GM21367 (cell line): ENCODE data around the gene VIT.
"Not testable (repeated sequence)": the region's sequence is repeated elsewhere in the genome, so short reads cannot be mapped to it uniquely, and the experiment has no call there.

ENCODE experiments used
- ATAC-seq: cut with Tn5 transposase; IDR thresholded peaks from one replicate; pipeline ENCODE4 v1.9.1; 2021; ENCODE audit not compliant: unreplicated experiment

The VIT gene

DNA sequence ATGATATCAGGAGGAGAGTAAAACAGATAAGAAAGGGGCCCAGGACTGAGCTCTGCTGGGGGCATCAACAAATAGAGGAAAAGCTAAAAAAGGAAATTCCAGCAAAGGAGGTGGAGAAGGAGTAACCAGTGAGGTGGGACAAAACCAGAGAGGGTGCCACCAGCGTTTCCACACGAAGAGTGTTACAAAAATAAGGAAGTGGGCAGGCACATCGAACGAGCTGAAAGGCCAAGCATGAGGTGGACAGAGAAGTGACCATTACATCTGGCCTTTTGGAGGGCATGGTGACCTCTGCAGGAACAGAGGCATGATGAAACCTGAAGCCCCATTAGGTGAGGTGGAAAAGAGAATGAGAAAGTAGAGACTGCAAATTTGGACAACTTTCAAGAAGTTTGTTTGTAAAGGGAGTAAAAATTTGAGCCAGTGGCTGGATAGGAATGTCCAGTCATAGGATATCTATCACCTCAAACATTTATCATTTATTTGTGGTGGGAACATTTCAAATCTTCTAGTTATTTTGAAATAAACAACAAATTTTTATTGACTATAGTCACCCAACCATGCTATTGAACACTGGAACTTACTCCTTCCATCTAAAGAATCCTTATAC is 18.4 kb upstream of the VIT start:
- no peak for ATAC-seq

DNA sequence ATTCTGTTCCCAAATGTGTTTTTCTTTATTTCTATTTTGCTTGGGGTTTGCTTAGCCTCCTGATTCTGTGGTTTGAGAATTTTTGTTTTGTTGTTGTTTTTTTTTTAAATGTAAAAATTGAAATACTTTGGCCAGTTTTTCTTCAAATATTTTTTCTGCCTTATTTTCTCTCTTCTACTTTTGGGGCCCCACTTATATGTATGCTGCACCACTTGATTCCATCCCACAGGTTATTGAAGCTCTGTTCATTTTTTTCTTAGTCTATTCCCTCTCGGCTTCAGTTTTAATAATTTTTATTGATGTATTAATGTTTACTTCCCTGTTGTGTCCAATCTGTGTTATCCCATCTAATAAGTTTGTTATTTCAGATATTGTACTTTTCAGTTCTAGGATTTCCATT is 17.7 kb upstream of the VIT start:
- no peak for ATAC-seq

DNA sequence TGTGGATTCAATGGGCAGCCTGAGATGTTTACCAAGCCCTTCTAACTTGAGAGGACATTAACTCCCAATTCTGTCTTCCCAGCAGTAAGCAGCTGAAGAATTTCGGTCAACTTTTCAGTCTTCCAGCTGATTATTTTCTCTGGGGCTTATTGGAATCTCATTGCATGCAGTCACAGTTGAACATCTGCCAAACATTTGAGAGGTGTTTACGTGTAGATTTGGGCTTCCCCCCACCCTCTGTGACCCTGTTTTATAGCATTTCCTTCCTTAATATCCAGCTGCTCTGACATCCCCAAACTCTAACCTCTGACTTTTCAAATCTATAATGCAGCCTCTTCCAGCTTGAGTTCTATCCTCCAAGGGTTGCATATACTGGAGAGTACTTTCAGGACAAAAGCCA is 16.5 kb upstream of the VIT start:
- ATAC-seq, result no peak

DNA sequence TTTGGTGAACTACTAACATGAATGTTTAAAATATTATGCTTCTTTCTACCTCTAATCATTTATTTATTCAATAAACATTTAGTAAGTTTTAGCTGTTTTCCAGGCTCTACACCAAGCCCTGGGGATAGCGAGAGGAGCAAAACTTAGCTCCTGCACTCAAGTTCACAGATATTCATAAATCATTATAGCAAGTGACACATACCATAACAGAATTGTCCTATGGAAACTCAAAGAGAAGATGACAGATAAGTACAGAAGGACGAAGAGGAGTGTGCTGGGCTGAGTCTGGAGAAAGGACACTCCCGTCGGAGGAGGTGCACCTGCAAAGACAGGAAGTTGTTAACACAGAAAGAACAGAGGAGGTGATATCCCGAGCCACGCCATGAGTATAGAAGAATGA is 13.9 kb upstream of the VIT start:
- ATAC-seq, result no peak

DNA sequence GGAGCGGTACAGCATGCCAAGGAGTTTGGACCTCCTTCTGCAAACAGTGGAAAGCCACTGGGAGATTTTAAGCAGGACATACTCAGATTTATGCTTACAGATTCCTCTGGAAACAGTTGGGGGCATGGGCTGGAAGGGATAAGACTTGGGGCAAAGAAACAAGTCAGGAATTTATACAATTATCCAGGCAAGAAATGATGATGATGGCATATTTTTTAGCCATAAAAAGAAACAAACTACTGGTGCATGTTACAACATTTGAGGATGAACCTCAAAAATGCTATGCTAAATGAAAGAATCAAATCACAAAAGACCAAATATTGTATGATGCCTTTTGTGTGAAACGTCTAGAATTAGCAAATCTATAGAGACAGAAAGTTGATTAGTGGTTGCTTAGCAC is 13.5 kb upstream of the VIT start:
- ATAC-seq, result no peak

DNA sequence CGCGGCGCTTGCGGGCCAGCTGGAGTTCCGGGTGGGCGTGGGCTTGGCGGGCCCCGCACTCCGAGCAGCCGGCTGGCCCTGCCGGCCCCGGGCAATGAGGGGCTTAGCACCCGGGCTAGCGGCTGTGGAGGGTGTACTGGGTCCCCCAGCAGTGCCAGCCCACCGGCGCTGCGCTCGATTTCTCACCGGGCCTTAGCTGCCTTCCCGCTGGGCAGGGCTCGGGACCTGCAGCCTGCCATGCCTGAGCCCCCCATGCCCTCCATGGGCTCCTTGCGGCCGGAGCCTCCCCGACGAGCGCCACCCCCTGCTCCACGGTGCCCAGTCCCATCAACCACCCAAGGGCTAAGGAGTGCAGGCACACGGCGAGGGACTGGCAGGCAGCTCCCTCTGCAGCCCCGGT is 8.2 kb upstream of the VIT start:
- ATAC-seq, result not testable (repeated sequence)

DNA sequence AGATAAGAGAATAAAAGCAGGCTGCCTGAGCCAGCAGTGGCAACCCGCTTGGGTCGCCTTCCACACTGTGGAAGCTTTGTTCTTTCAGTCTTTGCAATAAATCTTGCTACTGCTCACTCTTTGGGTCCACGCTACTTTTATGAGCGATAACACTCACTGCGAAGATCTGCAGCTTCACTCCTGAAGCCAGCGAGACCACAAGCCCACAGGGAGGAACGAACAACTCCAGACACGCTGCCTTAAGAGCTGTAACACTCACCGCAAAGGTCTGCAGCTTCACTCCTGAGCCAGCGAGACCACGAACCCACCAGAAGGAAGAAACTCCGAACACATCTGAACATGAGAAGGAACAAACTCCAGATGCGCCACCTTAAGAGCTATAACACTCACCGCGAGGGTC is 7.5 kb upstream of the VIT start:
- not testable (repeated sequence) for ATAC-seq

DNA sequence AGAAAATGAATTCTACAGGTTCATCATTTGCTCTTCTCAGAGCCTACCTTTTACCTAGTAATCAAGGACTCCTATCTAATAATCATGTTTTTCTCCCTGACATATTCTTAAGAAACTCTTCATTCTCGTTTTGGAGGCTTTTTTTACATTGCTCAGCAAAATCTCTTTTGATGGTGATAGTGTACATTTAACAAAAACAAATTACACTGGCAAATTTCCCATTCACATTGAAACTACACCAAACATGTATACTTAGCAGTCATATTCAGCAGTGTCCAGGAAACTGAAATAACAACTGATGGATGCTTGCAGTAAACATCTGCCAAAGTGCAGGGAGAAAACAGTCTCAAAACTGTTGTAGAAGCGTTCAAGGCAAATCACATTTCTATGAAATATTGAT is 4.4 kb upstream of the VIT start:
- no peak for ATAC-seq

DNA sequence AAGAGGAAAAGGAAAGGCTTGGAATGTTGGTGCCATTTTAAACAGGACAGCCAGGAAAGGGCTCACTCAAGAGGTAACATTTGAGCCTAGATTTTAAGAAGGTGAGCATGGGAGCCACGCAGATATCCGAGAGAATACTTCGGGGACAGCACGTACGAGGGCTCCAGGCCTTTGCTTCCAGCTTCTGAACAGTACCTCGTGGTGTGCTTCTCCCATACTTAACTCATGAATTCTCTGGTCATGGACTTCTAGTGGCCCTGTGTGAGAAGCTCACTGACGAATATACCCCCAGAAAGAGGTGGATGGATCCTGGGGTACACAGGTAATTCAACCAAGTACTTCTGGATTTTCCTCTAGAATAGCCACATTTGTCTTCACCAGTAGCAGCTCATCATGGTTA is 2.7 kb upstream of the VIT start:
- ATAC-seq, result no peak

DNA sequence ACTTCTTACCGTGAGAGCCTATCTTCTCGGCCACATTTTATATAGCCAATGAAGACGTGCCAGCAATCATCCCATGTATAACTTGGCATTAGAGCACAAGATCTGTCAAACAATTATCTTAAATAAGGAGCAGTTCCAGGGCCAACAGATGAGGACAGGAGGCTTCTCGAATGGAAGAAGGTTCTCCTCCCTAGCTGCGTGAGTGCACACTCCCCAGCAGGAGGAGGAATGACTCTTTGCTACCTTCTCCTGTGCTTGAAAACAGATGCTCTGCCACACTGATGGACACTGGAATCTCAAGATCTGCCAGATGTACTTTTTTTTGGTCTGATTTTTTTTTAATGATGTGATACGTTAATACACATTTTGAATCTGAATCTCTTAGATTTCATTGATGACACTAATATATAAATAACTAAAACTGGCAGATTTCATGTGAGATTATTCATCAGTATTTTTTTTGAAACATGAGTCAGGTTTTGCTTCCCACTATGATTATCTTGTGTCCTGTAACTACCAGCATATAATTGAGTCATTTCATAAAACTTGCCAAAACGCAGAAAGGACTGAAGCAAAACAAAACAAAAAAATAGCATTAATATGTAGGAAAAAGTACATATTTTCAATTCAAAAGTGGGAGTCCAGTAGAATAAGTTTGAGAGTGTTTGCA is 626 bp upstream of the VIT start:
- ATAC-seq, result no peak

DNA sequence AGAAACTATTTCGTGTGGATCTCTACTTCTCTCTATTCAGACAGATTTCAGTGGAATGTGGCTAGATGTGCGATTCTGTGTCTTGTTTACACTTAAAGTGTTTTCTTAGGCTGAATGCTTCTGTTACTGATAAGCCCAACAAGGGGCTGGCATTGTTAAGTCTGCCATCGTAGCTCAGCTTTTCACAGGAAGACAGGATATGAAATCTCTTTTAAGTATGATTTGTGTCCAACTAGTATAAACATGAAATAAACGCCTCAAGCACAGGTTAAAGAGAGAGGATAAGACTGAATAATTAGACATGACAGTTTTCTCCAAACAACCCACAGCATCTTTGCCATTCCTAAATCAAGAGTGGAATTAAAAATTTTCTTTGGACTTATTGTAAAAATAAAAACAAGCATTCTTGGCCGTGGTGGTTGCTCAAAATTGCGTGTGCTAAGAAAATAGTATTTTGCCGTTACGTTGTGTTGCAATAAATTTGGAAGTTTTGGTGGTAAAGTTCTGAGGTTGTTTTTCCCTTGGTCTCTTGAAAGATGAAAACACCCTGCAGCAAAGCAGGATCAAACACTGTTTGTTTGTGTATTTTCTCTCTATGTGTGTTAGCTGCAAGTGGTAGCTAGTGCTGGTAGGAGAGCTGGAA is 1.0 kb downstream of the VIT start:
- ATAC-seq, result no peak

DNA sequence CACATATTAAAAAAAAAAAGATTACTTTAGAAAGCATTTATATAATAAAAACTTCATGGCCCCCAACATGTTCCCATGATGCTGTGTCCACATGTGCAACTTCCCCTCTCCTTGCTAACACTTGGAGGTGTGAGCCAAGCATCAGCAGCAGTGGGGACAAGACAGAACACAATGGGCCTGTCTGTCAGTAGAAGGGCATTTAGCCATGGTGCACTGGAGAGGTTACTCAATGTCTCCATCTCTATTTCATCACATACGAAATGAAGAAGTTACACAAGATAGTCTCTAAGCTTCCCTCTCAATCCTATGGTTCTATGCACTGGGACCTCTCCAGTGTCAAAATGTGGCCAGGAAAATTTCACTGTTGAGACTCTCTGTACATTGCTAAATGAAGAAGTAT is 2.5 kb downstream of the VIT start:
- ATAC-seq, result no peak

DNA sequence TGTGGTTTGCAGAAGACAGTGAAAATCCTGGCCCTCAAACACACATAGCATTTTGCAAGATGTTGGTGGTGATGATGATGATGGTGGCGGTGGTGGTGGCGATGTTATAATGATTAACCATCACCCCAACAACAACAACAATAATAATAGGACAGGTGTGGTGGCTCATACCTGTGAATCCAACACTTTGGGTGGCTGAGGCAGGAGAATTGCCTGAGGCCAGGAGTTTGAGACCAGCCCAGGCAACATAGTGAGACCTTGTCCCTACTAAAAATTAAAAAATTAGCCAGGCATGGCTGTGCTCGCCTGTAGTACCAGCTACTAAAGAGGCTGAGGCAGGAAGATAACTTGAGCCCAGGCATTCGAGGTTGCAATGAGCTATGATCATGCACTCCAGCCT is 3.8 kb downstream of the VIT start:
- no peak for ATAC-seq

DNA sequence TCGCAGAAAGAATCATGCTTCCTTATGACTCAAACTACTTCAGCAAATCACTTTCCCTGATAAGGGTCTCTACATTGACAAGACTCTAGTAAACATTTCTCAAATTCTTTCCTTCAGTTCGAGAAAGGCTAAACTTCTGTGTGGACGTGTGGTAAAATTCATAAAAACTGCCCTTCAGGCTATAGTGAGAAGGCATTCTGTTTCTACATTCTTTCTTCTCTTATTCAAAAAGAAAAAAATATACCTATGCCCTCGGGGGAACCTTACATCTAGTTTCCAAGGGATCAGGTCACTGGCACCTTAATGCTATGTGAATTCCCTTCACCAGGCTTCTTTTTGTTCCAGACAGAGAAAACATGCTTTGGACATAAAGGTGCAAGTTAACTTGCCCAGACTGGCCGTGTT is 4.9 kb downstream of the VIT start:
- ATAC-seq, result no peak

DNA sequence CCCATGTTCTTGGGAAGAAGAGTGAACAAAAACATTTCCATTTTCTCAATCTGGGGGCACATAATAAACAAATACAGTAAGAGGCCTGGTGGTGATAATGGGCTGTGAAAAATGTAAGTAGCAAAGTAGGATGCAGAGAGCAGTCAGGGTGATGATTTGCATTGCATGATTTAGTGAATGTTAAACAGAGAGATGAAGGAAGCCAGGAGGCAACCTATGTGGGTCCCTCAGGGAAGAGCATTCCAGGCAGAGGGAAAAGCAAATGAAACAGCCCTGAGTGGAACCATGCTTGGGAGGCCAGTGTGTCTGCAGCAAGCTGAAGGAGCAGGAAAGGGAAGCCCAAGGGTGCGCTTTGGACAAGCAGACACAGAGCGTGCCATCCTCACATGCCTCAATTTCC is 5.4 kb downstream of the VIT start:
- ATAC-seq, result no peak

DNA sequence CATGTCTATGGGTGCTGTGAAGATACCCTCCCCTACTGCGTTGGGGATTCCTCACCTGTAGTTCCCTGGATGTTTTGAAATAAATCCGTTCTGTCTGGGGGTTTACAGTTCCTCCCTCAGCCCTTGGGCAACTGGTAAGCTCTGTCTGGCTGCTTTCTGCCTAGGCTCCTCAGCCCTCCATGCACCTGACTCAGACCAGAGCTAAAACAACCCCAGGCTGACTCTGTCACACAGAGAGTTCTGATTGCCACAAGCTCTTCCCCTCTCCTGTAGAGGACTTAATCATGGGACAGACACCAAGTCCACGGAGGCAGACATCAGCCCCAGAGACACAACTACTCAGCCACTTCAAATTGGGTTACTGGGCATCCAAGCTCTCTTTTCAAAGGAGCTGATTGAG is 6.3 kb downstream of the VIT start:
- ATAC-seq, result no peak

DNA sequence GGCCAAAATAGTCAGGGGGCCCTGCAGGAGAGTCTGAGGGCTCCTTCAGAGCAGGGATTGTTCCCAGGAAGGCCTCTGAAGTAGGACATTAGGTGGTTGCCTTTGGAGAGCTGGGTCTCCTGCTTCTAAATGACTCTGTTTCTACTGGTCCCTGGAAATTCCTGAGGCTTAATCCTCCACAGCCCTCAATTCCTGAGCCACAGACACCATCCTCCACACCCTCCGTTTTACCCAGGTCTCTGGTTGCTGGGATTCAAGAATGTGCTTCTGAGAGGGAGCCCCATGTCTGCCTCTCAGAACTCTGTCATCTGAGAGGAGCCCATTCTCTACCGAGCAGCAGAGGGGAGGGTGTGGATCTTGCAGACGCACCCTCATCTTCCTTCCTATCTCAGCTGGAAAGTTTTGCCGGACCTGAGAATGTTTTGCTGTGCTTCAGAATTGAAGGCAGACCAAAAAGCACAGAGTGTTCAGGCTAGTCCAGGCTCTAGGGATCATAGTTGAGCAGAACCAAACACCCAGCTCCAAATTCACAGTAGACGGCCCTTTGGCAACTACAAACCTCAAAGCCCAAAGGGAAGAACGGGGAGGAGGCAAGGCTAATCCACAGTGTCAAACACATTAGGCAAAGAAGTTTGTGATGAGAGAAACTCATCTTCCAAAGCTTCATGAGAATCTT is 8.1 kb downstream of the VIT start:
- no peak for ATAC-seq

DNA sequence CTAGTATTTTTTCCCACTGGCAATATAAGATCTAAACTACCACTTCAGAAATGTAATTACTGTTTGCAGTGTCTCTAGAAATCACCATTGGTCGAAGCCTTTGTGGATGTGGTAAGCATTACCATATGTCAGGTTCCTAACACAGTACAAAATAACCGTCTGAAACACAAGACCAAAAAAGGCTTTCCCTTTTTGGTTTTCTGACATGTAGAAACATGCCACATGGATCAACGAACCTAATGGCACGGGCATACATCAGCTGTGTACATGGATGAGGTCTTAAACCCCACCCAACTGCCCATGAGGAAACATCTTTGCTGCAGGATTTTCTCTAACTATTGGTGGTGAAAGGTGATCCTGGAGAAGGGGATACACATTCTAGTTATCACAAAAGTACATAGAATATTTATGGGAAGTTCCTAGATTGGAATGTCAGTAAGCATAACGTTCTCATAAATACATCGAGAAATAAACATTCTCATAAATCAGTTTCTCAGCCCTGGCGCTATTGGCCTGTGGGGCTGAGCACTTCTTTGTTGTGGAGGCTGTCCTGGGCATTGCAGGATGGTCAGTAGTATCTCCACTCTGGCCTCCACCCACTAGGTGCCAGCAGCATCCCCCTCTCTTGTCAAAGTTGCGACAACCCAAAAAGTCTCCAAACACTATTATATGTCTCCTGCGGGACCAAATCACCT is 9.0 kb downstream of the VIT start:
- ATAC-seq, result no peak

DNA sequence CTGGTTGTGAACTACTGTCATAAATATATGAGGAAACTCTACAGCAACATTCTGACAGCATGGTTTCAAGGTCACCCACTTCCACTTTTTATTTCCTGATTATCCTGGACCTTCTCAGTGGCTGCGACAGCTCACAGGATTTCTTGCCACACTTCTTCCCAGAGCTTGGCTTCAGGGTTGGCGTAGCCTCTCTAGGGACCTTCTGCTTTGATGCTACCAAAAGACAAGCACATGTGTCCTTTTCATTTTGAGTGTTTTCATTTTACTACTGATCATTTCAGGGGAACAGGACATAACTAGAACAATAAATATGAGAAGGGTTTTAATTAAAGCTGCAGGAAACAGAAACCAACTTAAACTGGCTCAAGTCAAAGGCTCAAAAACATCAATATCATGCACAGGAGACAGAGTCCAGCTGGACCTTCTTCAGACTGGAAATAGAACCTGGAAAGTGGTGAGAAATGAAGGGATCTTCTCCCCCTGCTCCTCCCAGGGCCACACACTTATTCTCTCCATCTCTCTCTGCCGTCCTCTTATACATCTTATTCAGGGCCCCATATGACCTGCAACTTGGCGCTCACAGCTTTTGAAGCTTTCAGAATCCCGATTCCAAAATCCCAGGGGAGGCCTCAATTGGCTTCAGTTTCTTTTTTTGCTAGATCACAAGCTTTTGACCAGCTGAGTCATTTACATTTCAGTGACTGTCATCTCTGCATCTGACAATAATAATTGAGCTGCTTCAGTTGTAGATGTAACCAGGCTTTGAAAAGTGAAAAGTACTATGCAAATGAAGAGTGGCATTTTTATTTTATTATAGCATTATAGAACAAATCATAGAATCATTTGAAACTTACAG is 9.7 kb downstream of the VIT start:
- ATAC-seq, result no peak

DNA sequence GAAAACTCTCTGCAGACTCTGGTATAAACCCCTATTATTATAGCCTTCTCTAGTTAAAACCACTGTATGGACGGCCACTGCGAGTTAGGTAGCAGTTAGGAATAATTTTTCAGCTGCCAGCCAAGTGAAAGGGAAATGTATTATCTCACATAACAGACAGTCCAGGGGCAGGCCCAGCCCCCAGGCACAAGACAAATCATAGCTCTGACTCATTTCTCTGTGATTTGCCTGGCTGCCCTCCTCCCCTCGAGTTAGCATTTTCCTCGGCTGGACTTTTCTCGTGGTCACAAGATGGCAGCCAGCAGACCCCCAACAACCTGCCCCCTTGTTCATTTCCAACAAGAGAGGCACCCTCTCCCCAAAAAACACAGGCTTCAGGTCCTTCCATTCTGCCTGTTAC is 10.5 kb downstream of the VIT start:
- ATAC-seq, result no peak
